A549 (cell line): Measurements from ENCODE around the gene SOX13. TPM values are rescaled to one million over a fixed set of nuclear protein-coding genes. Genes with fewer than 3 reads are reported as not detected.

ENCODE experiments used
- ATAC-seq, 2 experiments: fragments of 200-7000 bp in 1 of 2; fragments of >200 bp in 1 of 2; cut with Nextera tagmentation in 1 of 2; cut with Tn5 transposase in 1 of 2; 3 replicates each; pipeline versions ENCODE4 v1.8.0 to v1.9.1; 2018 to 2020; ENCODE audit warnings: mild to moderate bottlenecking in 1 of 2, moderate library complexity in 1 of 2
- CTCF ChIA-PET: fragments of 300-600 bp; sonication (Branson Sonifier 250); formaldehyde crosslinking; extraction: SDS; loops from one replicate; lab custom pipeline; 2021; ENCODE audit warnings: antibody characterized with exemption, inconsistent platforms; lab: Yijun Ruan, JAX
- POLR2A ChIA-PET: fragments of 350-600 bp; formaldehyde crosslinking; extraction: SDS; loops from one replicate; lab custom pipeline; 2021; ENCODE audit warnings: antibody characterized with exemption, inconsistent platforms; lab: Yijun Ruan, JAX
- DNase-seq, 2 experiments: peaks; one replicate each; pipeline versions ENCODE4 v3.0.0 to v3.0.0-alpha.2; 2011 to 2016; ENCODE audit warnings: low read depth in 1 of 2, low spot score in 1 of 2
- FAIRE-seq: peaks from 2 replicates; lab custom pipeline; 2011; peaks lifted over from hg19 to GRCh38; lab: Jason Lieb, UNC
- H3K27ac ChIP-seq, 2 experiments: fragments of >200 bp; sonication (Bioruptor Twin); formaldehyde crosslinking; 3 replicates each; pipeline ENCODE4 v1.5.1; 2016 to 2017
- H3K4me1 ChIP-seq: fragments of >200 bp; sonication (Bioruptor Twin); formaldehyde crosslinking; 3 replicates; pipeline ENCODE4 v1.6.1; 2016
- H3K4me2 ChIP-seq: fragments of >200 bp; sonication (Bioruptor Twin); formaldehyde crosslinking; 3 replicates; pipeline ENCODE4 v1.6.1; 2016
- H3K4me3 ChIP-seq: fragments of >200 bp; sonication (Bioruptor Twin); formaldehyde crosslinking; 3 replicates; pipeline ENCODE4 v1.5.1; 2016
- H3K9me3 ChIP-seq: fragments of >200 bp; sonication (Bioruptor Twin); formaldehyde crosslinking; 3 replicates; pipeline ENCODE4 v1.6.1; 2016
- ATOH8 ChIP-seq: fragments of 250-450 bp; sonication (Bioruptor Pico); IDR thresholded peaks from 2 replicates; pipeline ENCODE4 v1.5.0; 2020; ENCODE audit warnings: low read depth, mild to moderate bottlenecking, moderate library complexity
- CBX2 ChIP-seq: fragments of 200-600 bp; sonication (generic); IDR thresholded peaks from 2 replicates; pipeline ENCODE4 v1.6.1; 2016; ENCODE audit warnings: low read depth, mild to moderate bottlenecking, borderline replicate concordance
- CBX8 ChIP-seq: fragments of 200-600 bp; sonication (generic); IDR thresholded peaks from 2 replicates; pipeline ENCODE4 v1.6.1; 2016
- CEBPB ChIP-seq, 2 experiments: fragments of >200 bp in 1 of 2; sonication (Bioruptor Twin) in 1 of 2; formaldehyde crosslinking in 1 of 2; IDR thresholded peaks; 2 replicates each; pipeline ENCODE4 v1.6.1; 2012 to 2016
- CHD4 ChIP-seq: fragments of 200-600 bp; sonication (generic); IDR thresholded peaks from 2 replicates; pipeline ENCODE4 v1.6.1; 2016; ENCODE audit warnings: antibody characterized with exemption, mild to moderate bottlenecking, borderline replicate concordance
- CTCF ChIP-seq: fragments of >200 bp; sonication (Bioruptor Twin); formaldehyde crosslinking; IDR thresholded peaks from 3 replicates; pipeline ENCODE4 v1.5.1; 2016
- E2F6 ChIP-seq: IDR thresholded peaks from 2 replicates; pipeline ENCODE4 v1.6.1; 2012; ENCODE audit warnings: low read depth, borderline replicate concordance
- EP300 ChIP-seq, 2 experiments: fragments of >200 bp; sonication (Bioruptor Twin); formaldehyde crosslinking; IDR thresholded peaks; 2 replicates in 1 of 2; 3 replicates in 1 of 2; pipeline ENCODE4 v1.6.1; 2016 to 2017
- GATA3 ChIP-seq: IDR thresholded peaks from 2 replicates; pipeline ENCODE4 v1.6.1; 2012; ENCODE audit warnings: borderline replicate concordance
- HMGXB4 ChIP-seq: fragments of 250-450 bp; sonication (Bioruptor Pico); IDR thresholded peaks from 2 replicates; pipeline ENCODE4 v1.5.0; 2021; ENCODE audit warnings: mild to moderate bottlenecking, moderate library complexity, borderline replicate concordance
- HOXA7 ChIP-seq: fragments of 250-450 bp; sonication (Bioruptor Pico); IDR thresholded peaks from 2 replicates; pipeline ENCODE4 v1.5.0; 2020; ENCODE audit warnings: mild to moderate bottlenecking, moderate library complexity
- HOXB13 ChIP-seq: fragments of 250-450 bp; sonication (Bioruptor Pico); IDR thresholded peaks from 2 replicates; pipeline ENCODE4 v1.5.0; 2020; ENCODE audit warnings: low read depth, mild to moderate bottlenecking, moderate library complexity
- HOXB5 ChIP-seq: fragments of 250-450 bp; sonication (Bioruptor Pico); IDR thresholded peaks from 2 replicates; pipeline ENCODE4 v1.5.0; 2020; ENCODE audit warnings: mild to moderate bottlenecking, moderate library complexity
- MAFK ChIP-seq: fragments of 450-650 bp; IDR thresholded peaks from 2 replicates; pipeline ENCODE4 v1.6.1; 2014; ENCODE audit not compliant: partially characterized antibody
- MAX ChIP-seq: IDR thresholded peaks from 2 replicates; pipeline ENCODE4 v1.6.1; 2012
- MAZ ChIP-seq: fragments of 150-350 bp; IDR thresholded peaks from 2 replicates; pipeline ENCODE4 v1.6.1; 2014; ENCODE audit warnings: antibody characterized with exemption, low read depth, low read length, borderline replicate concordance
- MYC ChIP-seq: IDR thresholded peaks from 2 replicates; pipeline ENCODE4 v1.6.1; 2012; ENCODE audit warnings: mild to moderate bottlenecking, inconsistent platforms, low read length, improper control_type of control experiment, borderline replicate concordance
- PHF8 ChIP-seq: fragments of 200-600 bp; sonication (generic); IDR thresholded peaks from 2 replicates; pipeline ENCODE4 v1.6.1; 2016; ENCODE audit warnings: low read depth, mild to moderate bottlenecking, antibody characterized with exemption, moderate library complexity, borderline replicate concordance
- POLR2A ChIP-seq: IDR thresholded peaks from 2 replicates; pipeline ENCODE4 v1.6.1; 2012; ENCODE audit warnings: mild to moderate bottlenecking, low read length
- RCOR1 ChIP-seq: fragments of 150-350 bp; IDR thresholded peaks from 2 replicates; pipeline ENCODE4 v1.6.1; 2014; ENCODE audit warnings: antibody characterized with exemption, low read length, low read depth
- REST ChIP-seq: fragments of 200-600 bp; sonication (generic); IDR thresholded peaks from 2 replicates; pipeline ENCODE4 v1.6.1; 2016; ENCODE audit warnings: antibody characterized with exemption, mild to moderate bottlenecking, moderate library complexity
- ZFP36 ChIP-seq: fragments of 450-650 bp; IDR thresholded peaks from 2 replicates; pipeline ENCODE4 v1.6.1; 2014; ENCODE audit warnings: borderline replicate concordance; ENCODE audit not compliant: partially characterized antibody
- ZNF302 ChIP-seq: fragments of 250-450 bp; sonication (Bioruptor Pico); IDR thresholded peaks from 2 replicates; pipeline ENCODE4 v1.9.0; 2021; ENCODE audit warnings: inconsistent platforms, mild to moderate bottlenecking, moderate library complexity
- ZSCAN20 ChIP-seq: fragments of 250-450 bp; sonication (Bioruptor Pico); IDR thresholded peaks from 2 replicates; pipeline ENCODE4 v1.8.0; 2022; ENCODE audit warnings: mild to moderate bottlenecking, moderate library complexity
- WGBS: methylation state at CpG from one replicate; pipeline ENCODE4 v1.1.6; 2017; ENCODE audit errors: missing lambda C conversion rate; 5-methylcytosine and 5-hydroxymethylcytosine counted together
- polyA plus RNA-seq, 4 experiments: library from polyadenylated mRNA; depleted of rRNA in 3 of 4; stranded (reverse); fragments of >200 nt; fragmentation: RNase III in 1 of 4; extraction: RNeasy Plus Mini Kit Qiagen cat#74134 plus additional on column Dnase treatment in 1 of 4; gene quantifications; 2 replicates in 3 of 4; 3 replicates in 1 of 4; pipeline ENCODE4 v1.2.3, GENCODE V29; 2011 to 2017

SOX13 gene
- polyA plus RNA-seq, 2 of the 4 experiments (the other 2 are of a cell fraction) = 6.8 to 9.8 TPM

- no peak overlapping the region for H3K27ac ChIP-seq
- ChIA-PET POLR2A (no interaction called here), CTCF (interaction anchor here (0.6 to 32.2 kb wide), 8 partner anchors 8 to 271 kb away, joined by 3 to 757 read pairs (median 5); partner anchors contain the start of gene SNRPE)
- ATAC-seq (no peak; a peak in 1 of 6 replicates), DNase-seq (no peak), FAIRE-seq (no peak)
- TF ChIP-seq MAFK = no peak
- no peak for TF ChIP-seq ATOH8
- no peak for TF ChIP-seq PHF8
- no peak for TF ChIP-seq EP300 (IDR thresholded peaks at IDR 0.05)
- TF ChIP-seq GATA3 = no peak
- no peak for TF ChIP-seq ZNF302 (CRISPR knock-in tag)
- TF ChIP-seq CEBPB (IDR thresholded peaks at IDR 0.05) = no peak
- TF ChIP-seq HOXB13 = no peak
- no peak for TF ChIP-seq REST
- no peak for TF ChIP-seq MAX
- no peak for TF ChIP-seq HOXB5 (CRISPR knock-in tag)
- no peak for TF ChIP-seq POLR2A
- TF ChIP-seq MYC = no peak
- TF ChIP-seq CTCF = no peak
- no peak for TF ChIP-seq HOXA7 (CRISPR knock-in tag)
- no peak for TF ChIP-seq MAZ
- no peak for TF ChIP-seq CBX8
- no peaks in the 10 kb centered on the region for H3K4me1 ChIP-seq
- no peak overlapping the region for H3K4me2 ChIP-seq
- WGBS = 85% methylated on average over 2 of the region's 2 CpGs
- no peaks in the 10 kb centered on the region for H3K9me3 ChIP-seq
- no peak overlapping the region for H3K4me3 ChIP-seq
These were observed 63.9 kb downstream of the SOX13 start for GRCh38 chr1:204136814-204137213.

GRCh38 chr1:204139088-204139487 is 66.2 kb downstream of the SOX13 start:
- no peaks in the 10 kb centered on the region for H3K9me3 ChIP-seq
- no peaks in the 10 kb centered on the region for H3K4me1 ChIP-seq
- H3K4me2 ChIP-seq = no peak overlapping the region
- no peak for ATAC-seq
- ChIA-PET POLR2A (no interaction called here), CTCF (interaction anchor here (1.0 to 32.2 kb wide), 10 partner anchors 9 to 634 kb away, joined by 3 to 757 read pairs (median 6); partner anchors contain the start of genes ETNK2 and SNRPE)
- WGBS = 67% methylated on average over 2 of the region's 2 CpGs
- no peak overlapping the region for H3K27ac ChIP-seq
- no peak for DNase-seq
- no peak for FAIRE-seq
- no peak overlapping the region for H3K4me3 ChIP-seq
- TF ChIP-seq E2F6 (no peak), HMGXB4 (no peak), CBX8 (no peak), REST (no peak), RCOR1 (no peak), CBX2 (no peak), ZFP36 (no peak), ZSCAN20 (no peak), CHD4 (no peak), PHF8 (no peak)
